NCI-H2196 treated with DMSO at 0.1 percent for 48 hours (cell line): ENCODE data around the gene MB.
"Not testable (repeated sequence)": the region's sequence is repeated elsewhere in the genome, so short reads cannot be mapped to it uniquely, and the experiment has no call there.

Experiments
- DNase-seq: peaks from one replicate; lab custom pipeline; 2025; ENCODE audit not compliant: unreplicated experiment; lab: John Stamatoyannopoulos, UW

The MB gene

DNA sequence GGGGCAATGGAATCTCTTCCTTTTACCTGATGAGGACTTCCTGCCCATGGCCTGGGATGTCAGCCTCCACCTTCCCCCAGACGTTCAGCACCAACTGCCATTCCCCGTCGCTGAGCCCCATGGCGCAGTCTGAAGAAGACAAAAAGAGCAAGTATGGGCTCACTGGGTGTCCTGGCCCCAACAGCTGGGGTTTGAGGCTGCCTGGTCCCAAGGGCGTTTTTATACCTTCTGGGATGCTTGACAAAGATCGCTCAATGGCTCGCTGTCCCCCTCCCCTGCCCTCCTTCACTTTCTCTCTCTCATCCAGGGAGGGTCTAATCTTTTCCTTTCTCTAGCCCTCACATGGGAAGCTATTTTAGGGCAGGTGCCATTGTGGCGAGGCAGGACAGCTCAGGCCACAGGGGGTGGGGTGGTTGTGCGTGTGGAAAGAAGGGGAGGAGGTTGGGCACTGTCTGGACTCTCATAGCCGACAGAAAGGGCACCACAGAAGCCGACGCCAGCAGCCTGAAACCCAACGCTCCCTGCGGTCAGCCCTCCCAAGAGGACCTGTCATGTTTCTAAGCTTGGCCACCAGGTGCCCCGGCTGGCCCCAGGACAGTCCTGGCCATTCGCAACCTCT lies at the start of gene MB:
Gene MB (minus strand): TSS at position 193 of the 619 bp plus-strand sequence. CDS start 72 bp downstream, at position 121.
- no peak for DNase-seq

GRCh38 chr22:35666699-35667098 lies 49.6 kb upstream of the MB start:
- DNase-seq, result not testable (repeated sequence)

GRCh38 chr22:35664955-35665587 lies 47.9 kb upstream of the MB start:
- no peak for DNase-seq

GRCh38 chr22:35663371-35663770 lies 46.2 kb upstream of the MB start:
- DNase-seq, result no peak

- no peak for DNase-seq
Measured at GRCh38 chr22:35662914-35663313, 45.8 kb upstream of the MB start.

GRCh38 chr22:35661464-35661863 lies 44.3 kb upstream of the MB start:
- DNase-seq, result no peak

DNA sequence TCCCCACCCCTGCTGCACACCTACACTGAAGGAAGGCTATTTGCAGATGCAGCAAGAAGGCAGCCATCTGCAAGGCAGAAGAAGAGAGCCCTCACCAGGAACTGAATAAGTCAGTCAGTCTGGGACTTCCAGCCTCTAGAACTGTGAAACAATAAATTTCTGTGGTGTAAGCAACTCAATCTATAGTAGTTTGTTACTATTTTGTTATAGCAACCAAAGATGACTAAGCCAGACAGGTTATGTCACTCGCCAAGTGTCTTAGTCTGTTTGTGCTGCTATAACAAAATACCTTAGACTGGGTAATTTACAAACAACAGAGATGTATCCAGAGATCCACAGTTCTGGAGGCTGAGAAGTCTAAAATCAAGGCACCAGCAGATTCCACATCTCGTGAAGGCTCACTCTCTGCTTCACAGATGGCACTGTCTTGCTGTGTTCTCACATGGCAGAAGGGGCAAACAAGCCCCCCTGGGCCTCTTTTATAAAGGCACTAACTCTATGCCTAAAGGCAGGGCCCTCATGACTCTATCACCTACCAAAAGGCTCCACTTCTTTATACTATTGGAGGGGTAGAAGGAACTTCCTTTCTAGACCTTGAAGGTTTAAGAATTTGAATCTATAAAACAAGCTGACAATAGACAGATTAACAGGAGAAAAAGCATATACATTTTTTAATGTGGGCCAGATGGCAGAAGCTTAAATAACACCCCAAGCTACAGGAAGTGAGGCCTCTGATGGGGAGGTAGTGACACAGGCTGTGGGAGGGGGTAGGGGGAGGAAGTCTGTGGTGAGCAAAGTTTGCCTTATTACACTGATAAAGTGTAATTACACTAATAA lies 43.4 kb upstream of the MB start:
- no peak for DNase-seq

DNA sequence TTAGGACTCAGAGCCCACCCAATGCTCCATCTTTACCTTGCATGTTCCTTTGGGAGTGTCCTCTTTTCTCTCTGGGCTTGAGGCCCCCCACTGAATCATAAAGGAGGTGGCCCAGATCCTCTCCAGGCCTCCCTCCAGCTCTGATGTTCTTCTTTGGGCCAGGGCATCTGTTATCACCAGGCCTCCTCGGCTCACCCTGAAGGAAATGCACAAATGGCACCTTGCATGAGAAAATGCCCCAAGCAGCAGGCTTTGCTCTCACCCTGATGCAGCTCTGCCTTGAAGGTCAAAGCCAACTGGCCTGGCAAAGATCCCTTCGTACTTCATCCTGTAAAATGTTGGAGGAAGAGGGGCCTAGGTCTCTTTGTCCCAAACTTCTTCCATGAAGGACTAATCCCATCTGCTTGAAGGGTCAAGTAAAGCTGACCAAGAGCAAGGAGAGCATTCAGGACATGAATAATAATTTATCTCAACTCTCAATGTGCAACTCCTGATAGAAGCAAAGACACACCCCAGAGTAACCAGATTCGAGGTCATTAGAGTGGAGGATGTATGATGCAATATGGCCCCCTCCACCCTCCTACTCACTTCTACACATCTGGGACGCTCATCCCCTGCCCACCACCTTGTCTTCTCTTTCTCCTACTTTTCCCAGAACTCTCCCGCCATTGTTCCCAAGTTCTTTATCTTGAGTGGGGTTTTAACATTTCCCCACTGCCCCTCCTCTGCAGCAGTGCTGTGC lies 40.6 kb upstream of the MB start:
- DNase-seq, result no peak

GRCh38 chr22:35656284-35656752 lies 39.2 kb upstream of the MB start:
- DNase-seq, result no peak

GRCh38 chr22:35653824-35654223 lies 36.7 kb upstream of the MB start:
- DNase-seq, result no peak

- no peak for DNase-seq
Measured at GRCh38 chr22:35651085-35651484, 34.0 kb upstream of the MB start.

GRCh38 chr22:35649636-35650250 lies 32.6 kb upstream of the MB start:
- DNase-seq, result no peak

DNA sequence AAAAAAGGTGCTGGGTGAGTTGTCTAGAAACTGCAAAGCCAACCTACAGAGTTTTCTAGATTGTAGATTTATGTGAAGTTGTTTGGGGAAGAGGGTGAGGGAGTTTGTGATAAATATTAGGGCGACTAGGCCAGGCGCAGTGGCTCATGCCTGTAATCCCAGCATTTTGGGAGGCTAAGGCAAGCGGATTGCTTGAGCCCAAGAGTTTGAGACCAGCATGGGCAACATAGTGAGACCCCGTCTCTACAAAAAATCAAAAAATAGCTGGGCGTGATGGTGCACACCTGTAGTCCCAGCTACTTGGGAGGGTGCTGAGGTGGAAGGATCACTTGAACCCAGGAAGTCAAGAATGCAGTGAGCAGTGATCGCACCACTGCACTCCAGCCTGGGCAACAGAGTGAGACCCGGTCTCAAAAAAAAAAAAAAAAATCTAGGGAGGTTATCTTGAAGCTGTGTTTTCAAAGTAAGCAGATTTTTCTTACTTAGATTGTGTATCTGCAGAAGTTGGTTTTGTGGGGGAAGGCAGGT lies 32.0 kb upstream of the MB start:
- no peak for DNase-seq

- peak; percentile 19 for DNase-seq
Measured at GRCh38 chr22:35648066-35649025, 31.2 kb upstream of the MB start, which contains the start of gene APOL6. TSS of gene APOL6 (plus strand) at chr22:35648446. CDS start at chr22:35656426, 7,980 bp downstream.

GRCh38 chr22:35645646-35646045 lies 28.5 kb upstream of the MB start:
- no peak for DNase-seq

DNA sequence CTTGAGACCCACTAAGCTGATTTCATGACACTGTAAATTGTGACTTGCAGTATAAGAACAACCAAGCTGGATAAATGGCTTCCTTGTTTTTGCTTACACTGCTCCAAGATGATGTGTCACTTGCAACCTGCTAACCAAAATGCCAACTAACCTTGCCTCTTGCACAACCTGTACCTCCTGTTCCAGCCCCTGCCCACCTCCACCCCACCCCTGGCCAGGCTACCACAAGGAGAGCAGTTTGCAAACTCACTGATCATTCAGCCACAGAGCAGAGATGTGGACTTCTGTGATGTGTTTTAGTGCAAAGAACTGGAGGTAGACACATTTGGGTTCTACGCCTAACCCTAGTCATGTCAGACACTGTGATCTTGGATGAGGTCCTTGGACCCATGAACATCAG lies 26.9 kb upstream of the MB start:
- DNase-seq, result no peak

GRCh38 chr22:35642305-35642741 lies 25.2 kb upstream of the MB start:
- no peak for DNase-seq

DNA sequence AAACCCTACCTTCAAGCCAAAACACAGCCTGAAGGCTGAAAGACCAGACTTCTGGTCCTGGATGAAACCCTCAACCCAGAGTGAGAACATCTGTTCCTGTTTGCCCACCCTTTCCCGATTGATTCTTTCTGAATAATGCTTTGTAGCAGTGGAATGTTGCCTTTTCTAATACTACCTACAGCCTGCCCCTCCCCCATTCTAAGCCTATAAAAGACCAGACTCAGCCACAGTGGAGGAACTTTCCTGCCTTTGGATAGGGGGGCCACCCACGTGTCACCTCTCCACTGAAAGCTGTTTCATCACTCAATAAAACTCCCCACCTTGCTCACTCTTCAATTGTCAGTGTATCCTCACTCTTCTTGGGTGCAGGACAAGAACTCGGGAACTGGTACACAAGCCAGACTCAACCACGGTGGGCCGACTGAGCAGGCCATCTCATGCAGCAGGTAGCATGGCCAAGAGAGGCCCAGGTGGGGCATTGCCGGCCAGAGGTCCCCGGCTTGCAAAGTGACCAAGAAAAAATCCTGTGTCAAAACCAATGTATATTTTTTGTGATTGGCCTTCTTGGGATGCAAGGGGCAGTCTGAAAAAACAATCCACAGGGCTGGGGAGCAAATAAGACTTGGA lies 24.5 kb upstream of the MB start:
- no peak for DNase-seq

GRCh38 chr22:35638410-35638809 lies 21.3 kb upstream of the MB start:
- no peak for DNase-seq
